Activated naive CD8-positive, alpha-beta T cell treated with anti-CD3 and anti-CD28 coated beads for 36 hours (primary cell): ENCODE data around the gene MOV10L1. TPM values are rescaled to one million over a fixed set of nuclear protein-coding genes. Genes with fewer than 3 reads are reported as not detected.

Experiments used
- DNase-seq: peaks from one replicate; pipeline ENCODE4 v3.0.0; 2021
- H3K27ac Mint-ChIP-seq: one replicate; pipeline ENCODE4 v1.8.0; 2022; ENCODE audit warnings: mild to moderate bottlenecking, moderate library complexity, mixed read lengths
- H3K27me3 Mint-ChIP-seq: one replicate; pipeline ENCODE4 v1.8.0; 2022; ENCODE audit warnings: mild to moderate bottlenecking, mixed read lengths
- H3K36me3 Mint-ChIP-seq: one replicate; pipeline ENCODE4 v1.8.0; 2021; ENCODE audit warnings: mild to moderate bottlenecking, mixed read lengths
- H3K4me1 Mint-ChIP-seq: one replicate; pipeline ENCODE4 v1.8.0; 2021; ENCODE audit warnings: mixed read lengths
- H3K4me3 Mint-ChIP-seq: one replicate; pipeline ENCODE4 v1.8.0; 2022; ENCODE audit warnings: mild to moderate bottlenecking, moderate library complexity, mixed read lengths
- H3K9me3 Mint-ChIP-seq: one replicate; pipeline ENCODE4 v1.8.0; 2022; ENCODE audit warnings: mixed read lengths
- total RNA-seq, 2 experiments: library from RNA; stranded (reverse); gene quantifications; one replicate each; pipeline ENCODE4 v1.2.3, GENCODE V29; 2021

The MOV10L1 gene
- total RNA-seq, 2 experiments from 2014 or later, result 0.14 to 0.23 TPM

DNA sequence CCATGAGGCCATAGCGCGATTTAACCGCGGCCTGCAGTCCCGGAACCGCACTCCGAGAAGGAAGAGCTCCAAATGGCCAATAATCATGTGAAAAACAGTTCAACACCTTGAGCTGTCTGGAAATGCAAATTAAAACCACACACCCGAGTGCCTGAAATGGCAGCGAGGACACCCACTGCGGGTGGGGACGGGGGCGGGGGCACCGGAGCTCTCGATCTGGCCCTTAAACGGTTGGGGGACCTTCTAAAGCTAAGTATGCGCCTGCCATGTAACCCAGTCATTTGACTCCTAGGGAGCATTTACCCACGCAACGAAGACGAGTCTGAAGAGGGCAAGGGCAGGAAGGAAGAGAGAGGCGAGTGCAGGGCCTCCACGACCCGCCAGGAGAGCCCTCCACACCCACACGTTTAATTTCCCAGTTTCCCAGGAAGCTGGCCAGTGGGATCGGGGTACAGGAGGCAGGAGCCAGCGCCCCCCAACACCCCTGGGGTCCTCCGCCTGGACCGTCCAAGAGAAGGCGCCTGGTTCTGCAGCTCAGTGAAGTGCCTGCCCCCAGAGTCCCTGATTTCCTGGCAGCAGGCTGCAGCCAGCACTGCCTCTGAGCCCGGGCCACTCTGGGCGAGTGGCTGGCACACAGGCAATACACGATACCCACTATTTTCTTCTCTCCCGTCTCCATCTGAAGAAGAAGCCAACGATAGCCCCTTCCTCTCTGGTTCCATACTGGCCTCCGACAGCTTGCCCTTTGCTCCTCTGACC lies 33.4 kb upstream of the MOV10L1 start:
- Mint-ChIP-seq H3K36me3 (peaks cover 1% of the 10 kb centered on the region), H3K27ac (no peak overlapping the region), H3K4me3 (no peak overlapping the region), H3K27me3 (peaks cover 65% of the 10 kb centered on the region), H3K4me1 (no peaks in the 10 kb centered on the region), H3K9me3 (peaks cover 4% of the 10 kb centered on the region)
- DNase-seq, result no peak

DNA sequence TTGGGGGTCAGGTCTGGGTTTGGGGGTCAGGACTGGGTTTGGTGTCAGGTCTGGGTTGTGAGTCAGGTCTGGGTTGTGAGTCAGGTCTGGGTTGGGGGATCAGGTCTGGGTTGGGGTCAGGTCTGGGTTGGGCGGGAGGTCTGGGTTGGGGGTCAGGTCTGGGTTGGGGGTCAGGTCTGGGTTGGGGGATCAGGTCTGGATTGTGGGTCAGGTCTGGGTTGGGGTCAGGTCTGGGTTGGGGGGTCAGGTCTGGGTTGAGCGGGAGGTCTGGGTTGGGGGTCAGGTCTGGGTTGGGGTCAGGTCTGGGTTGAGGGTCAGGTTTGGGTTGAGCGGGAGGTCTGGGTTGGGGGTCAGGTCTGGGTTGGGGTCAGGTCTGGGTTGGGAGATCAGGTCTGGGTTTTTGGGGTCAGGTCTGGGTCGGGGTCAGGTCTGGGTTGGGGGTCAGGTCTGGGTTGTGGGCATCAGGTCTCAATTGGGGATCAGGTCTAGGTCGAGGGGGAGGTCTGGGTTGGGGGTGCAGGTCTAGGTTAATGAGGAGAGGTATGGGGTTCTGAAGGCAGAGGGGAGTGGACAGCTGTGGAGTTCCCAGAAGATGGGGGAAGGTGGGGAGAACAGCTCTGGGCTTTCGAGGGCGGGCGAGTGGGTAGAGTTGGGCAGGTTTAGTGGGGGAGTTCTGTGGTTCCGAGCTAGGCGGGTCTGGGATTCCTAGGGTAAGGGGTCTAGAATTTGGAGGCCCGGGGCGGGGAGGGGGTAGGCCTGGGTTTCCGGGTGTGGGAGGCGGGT lies 32.3 kb upstream of the MOV10L1 start:
- peaks cover 62% of the 10 kb centered on the region for H3K27me3 Mint-ChIP-seq
- H3K9me3 Mint-ChIP-seq, result peaks cover 4% of the 10 kb centered on the region
- no peak overlapping the region for H3K4me3 Mint-ChIP-seq

DNA sequence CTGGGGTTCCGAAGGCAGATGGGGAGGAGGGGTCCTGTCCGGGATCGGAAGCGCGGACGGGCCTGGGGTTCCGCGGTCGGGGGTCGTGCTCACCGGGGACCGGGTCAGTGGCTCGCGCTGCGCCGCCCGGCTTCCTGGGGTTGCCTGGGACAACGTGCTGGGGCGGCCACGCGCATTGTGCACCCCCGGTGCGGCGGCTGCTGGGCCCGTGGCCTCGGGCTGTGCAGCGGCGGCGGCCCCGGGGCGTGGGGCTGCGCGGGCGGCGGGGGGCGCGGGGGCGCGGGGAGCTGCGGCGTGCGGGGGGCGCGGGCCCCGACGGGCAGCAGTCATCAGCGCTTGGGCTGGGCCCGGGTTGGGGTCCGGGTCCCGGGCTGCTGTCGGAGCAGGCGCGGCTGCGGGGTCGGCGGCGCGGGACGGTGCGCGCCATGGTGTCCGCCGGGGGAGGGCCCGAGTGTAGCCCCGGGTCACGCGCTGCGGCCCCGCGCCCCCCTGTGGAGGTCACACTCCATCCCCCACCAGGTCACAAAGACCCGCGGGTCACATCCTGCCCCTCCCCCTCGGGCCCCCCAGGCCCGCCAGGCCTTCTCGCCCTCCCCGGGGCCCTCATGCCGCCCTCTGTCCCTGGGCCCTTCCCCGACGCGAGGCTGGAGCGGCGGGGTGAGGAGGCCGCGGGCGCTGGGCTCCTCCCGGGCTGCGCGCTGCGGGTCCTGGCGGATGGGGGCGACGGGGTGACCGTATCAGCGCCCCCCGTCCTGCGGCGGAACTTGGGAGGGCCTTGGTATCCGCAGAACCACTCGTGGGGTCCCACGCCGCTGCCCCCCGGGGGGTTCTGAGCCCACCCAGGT lies 31.5 kb upstream of the MOV10L1 start, which contains the start of gene TTLL8:
TTLL8 (minus strand) TSS at position 238 of the 845 bp plus-strand sequence.
- Mint-ChIP-seq H3K4me3 (peak within 1 kb of the TSS; percentile 18), H3K27ac (no peak within 1 kb of the TSS), H3K4me1 (no peaks in the 10 kb centered on the region), H3K36me3 (peaks cover 1% of the 10 kb centered on the region), H3K9me3 (peaks cover under 1% of the 10 kb centered on the region), H3K27me3 (peaks cover 62% of the 10 kb centered on the region)
- DNase-seq, result no peak

More for the DNA sequence above, 32.3 kb upstream of the MOV10L1 start:
- no peak for DNase-seq
- H3K27ac Mint-ChIP-seq, result no peak overlapping the region
- peaks cover 1% of the 10 kb centered on the region for H3K36me3 Mint-ChIP-seq
- no peaks in the 10 kb centered on the region for H3K4me1 Mint-ChIP-seq

DNA sequence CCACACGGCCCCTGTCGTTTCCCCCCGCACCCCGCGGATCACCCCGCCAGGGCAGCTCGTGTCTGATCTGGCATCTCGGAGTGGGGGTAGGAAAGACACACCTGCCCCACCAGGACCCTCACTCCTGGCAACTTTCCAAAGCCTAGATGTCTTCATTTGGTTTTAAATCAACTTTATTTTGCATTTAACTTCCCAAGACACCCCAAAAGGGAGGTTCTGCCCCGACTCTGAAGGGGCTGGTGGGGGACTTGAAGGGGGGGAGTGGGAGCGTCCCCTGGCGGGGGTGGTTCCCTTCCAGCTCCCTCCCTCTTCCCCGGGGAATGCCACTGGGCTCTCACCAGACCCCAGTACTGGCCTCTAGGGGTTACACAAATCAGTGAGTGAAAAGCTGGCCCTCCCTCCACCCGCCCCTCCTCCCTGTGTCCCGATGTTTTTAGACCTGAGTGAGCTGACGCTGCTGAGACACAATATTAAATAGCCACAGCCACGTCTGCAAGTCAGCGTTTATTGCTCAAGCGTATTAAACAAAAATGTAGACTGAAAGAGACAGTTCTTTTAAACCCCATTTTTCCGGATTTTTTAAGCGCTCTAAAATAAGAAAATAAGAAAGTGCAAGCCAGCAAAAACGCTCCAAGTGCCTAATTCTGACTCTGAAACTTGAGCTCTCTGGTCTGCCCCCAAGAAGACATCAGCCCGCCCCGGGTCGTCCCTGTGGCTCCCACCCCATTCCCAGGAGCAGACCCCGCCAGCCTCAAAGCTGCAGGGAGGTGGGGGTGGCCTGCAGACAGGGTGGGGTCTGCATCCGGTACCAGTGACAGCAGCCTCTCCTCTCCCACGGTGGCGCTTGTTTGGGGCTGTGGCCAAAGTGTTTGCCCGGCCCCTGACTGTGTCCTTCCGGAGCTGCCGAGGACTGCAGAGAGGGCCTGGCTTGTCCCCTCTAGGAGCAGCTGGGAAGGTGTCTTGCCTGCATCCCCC lies 30.6 kb upstream of the MOV10L1 start:
- Mint-ChIP-seq H3K4me1 (no peaks in the 10 kb centered on the region), H3K36me3 (no peaks in the 10 kb centered on the region), H3K27ac (no peak overlapping the region), H3K4me3 (peak overlapping the region; percentile 18), H3K27me3 (peaks cover 55% of the 10 kb centered on the region), H3K9me3 (no peaks in the 10 kb centered on the region)
- DNase-seq, result no peak

DNA sequence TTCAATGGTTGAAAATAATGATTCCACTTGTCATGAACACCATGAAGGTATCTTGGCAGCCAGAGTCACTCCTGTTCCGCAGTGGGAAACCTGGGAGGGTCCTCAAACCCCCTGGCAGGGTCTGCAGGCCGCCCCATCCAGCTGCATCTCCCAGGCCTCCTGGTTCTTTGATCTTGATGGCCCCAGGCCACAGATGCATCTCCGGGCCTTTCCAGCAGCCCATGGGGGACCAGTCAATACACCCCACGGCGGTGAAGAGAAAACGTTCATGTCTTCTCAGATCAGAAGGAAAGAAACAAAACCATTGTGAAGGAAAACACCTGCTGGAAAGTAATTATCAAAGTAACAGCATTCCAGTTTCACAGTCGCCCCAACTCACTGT lies 29.9 kb upstream of the MOV10L1 start:
- H3K4me1 Mint-ChIP-seq, result no peaks in the 10 kb centered on the region
- no peak overlapping the region for H3K4me3 Mint-ChIP-seq
- H3K36me3 Mint-ChIP-seq, result no peaks in the 10 kb centered on the region
- H3K9me3 Mint-ChIP-seq, result no peaks in the 10 kb centered on the region
- peaks cover 50% of the 10 kb centered on the region for H3K27me3 Mint-ChIP-seq
- no peak for DNase-seq
- H3K27ac Mint-ChIP-seq, result no peak overlapping the region

DNA sequence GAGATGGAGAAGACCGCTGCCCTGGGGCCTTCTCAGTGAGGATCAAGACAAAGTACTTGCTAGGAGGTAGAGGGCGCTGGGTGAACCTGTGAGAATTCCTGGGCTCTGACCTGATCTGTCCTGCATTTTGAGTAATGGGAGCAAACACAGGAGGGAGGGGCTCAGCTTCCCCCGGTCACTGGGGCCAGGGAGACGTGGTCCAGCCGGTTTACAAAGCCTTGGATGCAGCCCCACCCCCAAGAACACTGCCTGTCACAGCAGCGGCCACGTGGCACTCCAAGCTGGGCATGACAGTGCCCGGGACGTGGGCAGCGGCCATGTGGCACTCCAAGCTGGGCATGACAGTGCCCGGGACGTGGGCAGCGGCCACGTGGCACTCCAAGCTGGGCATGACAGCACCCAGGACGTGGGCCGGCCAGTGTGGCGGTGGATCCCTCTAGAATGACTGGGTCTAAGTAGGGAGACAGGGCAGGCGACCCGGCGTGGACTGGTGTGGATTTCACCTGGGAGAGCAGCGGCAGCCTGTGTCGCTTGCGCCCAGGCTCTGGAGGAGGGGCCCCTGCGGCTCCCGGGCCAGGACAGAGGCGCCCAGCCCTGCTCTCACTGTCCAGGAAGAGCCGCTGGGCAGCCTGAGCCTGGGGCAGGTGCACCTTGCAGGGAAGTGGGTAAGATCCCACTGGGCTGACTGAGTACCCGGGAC lies 29.2 kb upstream of the MOV10L1 start:
- Mint-ChIP-seq H3K9me3 (no peaks in the 10 kb centered on the region), H3K4me3 (no peak overlapping the region), H3K27ac (no peak overlapping the region), H3K36me3 (no peaks in the 10 kb centered on the region), H3K4me1 (no peaks in the 10 kb centered on the region), H3K27me3 (peaks cover 45% of the 10 kb centered on the region)
- no peak for DNase-seq

DNA sequence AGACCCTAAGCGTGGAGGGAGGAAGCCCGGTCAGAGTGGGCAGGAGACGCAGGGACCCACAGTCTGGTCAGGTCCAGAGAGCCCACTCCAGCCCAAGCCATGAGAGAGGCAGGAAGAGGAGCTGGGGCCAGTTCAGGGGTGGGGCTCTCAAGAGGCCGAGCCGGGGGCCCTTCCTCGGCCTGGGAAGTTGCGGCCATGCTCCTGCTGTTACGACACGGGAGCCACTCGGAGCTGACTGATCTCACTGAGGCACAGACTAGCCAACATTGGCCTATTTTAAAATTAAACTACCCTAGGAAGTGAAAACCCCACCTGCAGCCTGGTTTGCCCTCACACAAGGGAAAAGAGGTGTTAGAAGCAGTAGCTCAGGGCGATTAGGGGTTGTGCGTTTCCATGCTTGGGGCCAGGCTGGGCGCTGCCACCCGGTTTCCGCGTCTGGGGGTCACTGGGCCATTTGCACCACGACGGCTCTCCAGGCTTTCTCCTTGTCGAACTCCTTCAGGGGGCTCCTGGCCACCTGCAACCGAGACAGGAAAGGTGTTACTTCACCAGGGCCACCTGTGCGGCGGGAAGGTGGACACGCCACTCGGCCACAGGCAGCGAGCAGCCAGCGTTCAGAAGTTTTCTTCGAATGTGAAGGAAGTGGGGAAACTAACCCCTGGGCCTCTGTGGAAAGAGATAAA lies 28.5 kb upstream of the MOV10L1 start:
- Mint-ChIP-seq H3K9me3 (no peaks in the 10 kb centered on the region), H3K4me1 (no peaks in the 10 kb centered on the region), H3K36me3 (no peaks in the 10 kb centered on the region), H3K27ac (no peak overlapping the region), H3K4me3 (no peak overlapping the region), H3K27me3 (peaks cover 38% of the 10 kb centered on the region)
- no peak for DNase-seq

DNA sequence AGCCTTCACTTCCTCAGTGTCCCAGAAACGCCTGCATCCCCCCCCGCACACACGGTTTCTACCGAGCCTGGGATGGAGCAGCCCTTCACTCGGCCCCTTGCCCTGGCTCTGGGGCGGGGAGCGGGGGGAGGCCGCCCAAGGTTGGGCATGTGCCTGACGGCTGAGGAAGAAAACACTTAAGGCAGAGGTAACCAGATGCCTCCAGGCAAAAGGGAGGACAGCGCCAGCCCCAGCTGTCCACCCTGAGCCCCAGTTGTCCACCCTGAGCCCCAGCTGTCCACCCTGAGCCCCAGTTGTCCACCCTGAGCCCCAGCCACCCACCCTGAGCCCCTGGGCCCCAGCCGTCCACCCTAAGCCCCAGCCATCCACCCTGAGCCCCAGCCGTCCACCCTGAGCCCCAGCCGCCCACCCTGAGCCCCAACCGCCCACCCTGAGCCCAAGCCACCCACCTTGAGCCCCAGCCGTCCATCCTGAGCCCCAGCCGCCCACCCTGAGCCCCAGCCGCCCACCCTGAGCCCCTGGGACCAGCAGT lies 27.9 kb upstream of the MOV10L1 start:
- Mint-ChIP-seq H3K27ac (no peak overlapping the region), H3K9me3 (no peaks in the 10 kb centered on the region), H3K27me3 (peaks cover 32% of the 10 kb centered on the region), H3K4me3 (no peak overlapping the region), H3K36me3 (no peaks in the 10 kb centered on the region), H3K4me1 (no peaks in the 10 kb centered on the region)
- no peak for DNase-seq

DNA sequence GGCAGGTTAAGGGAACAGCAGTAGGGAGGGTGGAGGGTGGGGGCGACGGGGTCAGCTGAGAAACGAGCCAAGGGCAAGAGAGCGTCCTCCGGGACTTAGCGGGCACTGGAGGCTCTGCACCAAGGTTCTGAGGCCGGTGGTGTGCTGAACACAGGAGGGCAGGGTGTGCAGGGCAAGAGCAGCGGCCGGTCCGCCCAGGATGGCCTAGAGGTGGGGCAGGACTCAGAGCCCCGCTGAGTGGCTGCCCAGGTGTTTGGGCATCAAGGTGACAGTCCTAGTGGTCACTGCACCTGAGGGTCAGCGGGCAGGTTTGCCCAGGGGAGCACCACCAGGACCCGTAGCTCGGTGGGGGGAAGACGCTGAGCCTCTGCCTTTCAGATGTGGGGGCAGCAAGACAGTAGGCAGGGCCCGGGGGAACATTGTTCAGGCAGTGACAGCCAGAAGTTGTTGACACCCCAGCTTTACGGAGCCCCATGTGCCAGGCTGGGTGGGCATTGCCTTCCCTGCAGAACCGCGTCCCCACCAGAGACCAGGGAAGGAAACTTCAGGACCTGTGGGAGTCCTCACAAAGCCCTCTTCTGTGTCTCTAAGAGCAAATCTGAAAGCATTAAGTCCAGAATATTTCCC lies 27.2 kb upstream of the MOV10L1 start:
- peaks cover 24% of the 10 kb centered on the region for H3K27me3 Mint-ChIP-seq
- no peak overlapping the region for H3K27ac Mint-ChIP-seq
- H3K4me3 Mint-ChIP-seq, result no peak overlapping the region
- no peaks in the 10 kb centered on the region for H3K4me1 Mint-ChIP-seq
- no peak for DNase-seq
- H3K36me3 Mint-ChIP-seq, result no peaks in the 10 kb centered on the region
- no peaks in the 10 kb centered on the region for H3K9me3 Mint-ChIP-seq

DNA sequence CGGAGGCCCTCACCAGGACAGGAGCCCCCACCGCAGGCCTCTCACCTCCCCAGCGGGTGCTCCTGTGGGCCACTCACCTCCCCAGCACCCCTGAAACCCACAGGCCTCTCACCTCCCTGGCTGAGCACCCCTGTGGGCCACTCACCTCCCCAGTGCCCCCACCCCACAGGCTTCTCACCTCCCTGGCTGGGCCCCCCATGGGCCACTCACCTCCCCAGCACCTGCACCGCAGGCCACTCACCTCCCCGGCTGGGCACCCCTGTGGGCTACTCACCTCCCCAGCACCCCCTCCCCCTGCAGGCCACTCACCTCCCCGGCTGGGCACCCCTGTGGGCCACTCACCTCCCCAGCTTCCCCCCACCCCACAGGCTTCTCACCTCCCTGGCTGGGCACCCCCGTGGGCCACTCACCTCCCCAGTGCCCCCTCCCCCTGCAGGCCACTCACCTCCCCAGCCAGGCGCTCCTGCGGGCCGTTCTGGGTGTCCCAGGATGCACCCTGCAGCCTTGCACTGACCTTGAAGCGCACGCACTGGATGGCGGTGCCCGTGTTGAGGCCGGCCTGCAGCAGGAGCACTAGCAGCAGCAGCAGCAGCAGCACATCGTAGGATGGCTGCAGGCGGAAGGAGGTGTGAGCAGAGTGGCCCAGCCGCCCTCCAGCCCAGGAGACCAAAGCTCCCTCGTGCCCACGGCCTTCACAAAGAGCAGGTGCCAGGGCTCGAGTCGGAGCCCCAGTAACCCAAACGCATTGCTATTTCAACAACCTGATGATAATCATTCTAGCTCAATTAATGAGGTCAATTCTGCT lies 26.0 kb upstream of the MOV10L1 start:
- no peak for DNase-seq
- H3K27ac Mint-ChIP-seq, result no peak overlapping the region
- H3K4me3 Mint-ChIP-seq, result no peak overlapping the region
- H3K36me3 Mint-ChIP-seq, result no peaks in the 10 kb centered on the region
- H3K27me3 Mint-ChIP-seq, result peaks cover 19% of the 10 kb centered on the region
- H3K4me1 Mint-ChIP-seq, result no peaks in the 10 kb centered on the region
- no peaks in the 10 kb centered on the region for H3K9me3 Mint-ChIP-seq

DNA sequence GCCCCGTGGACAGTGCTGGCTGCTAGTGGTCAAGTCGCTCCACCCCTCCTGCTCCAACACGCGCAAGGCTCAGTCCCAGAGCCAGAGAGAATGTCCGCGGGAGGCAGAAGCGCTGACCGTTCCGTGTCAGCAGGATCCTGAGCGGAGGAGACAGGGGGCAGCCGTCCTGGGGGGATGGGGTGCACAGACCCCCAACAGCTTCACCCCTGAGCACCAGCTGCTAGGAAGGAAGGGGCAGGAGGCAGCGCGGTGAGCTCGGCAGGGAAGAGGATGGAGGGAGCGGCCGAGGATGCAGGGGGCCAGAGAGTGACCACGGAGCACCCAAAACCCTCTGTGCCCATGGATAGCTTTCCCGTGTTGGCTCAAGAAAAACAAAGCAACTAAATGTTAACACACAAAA lies 25.4 kb upstream of the MOV10L1 start:
- Mint-ChIP-seq H3K36me3 (no peaks in the 10 kb centered on the region), H3K4me3 (no peak overlapping the region), H3K27ac (no peak overlapping the region), H3K9me3 (no peaks in the 10 kb centered on the region), H3K27me3 (peaks cover 13% of the 10 kb centered on the region), H3K4me1 (no peaks in the 10 kb centered on the region)
- DNase-seq, result no peak

DNA sequence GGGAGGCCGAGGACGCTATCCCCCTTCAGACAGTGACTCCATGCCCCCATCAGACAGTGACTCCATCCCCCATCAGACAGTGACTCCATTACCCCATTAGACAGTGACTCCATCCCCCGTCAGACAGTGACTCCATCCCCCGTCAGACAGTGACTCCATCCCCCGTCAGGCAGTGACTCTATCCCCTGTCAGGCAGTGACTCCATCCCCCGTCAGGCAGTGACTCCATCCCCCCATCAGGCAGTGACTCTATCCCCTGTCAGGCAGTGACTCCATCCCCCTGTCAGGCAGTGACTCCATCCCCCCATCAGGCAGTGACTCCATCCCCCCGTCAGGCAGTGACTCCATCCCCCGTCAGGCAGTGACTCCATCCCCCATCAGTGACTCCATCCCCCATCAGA lies 22.6 kb upstream of the MOV10L1 start:
- no peak for DNase-seq
- no peak overlapping the region for H3K4me3 Mint-ChIP-seq
- no peaks in the 10 kb centered on the region for H3K36me3 Mint-ChIP-seq
- H3K9me3 Mint-ChIP-seq, result no peaks in the 10 kb centered on the region
- no peak overlapping the region for H3K27ac Mint-ChIP-seq
- H3K27me3 Mint-ChIP-seq, result no peaks in the 10 kb centered on the region
- no peaks in the 10 kb centered on the region for H3K4me1 Mint-ChIP-seq
